Stomach (tissue), 9 donors: ENCODE data around the gene ATRNL1. TPM values are rescaled to one million over a fixed set of nuclear protein-coding genes. Genes with fewer than 3 reads are reported as not detected.

Experiments
- DNase-seq, 2 donors: peaks; one replicate each; pipeline versions ENCODE4 v3.0.0 to v3.0.0-alpha.2; 2013 to 2019
- H3K27ac ChIP-seq, 5 donors: fragments of 200-600 bp in 4 of 5; sonication (generic) in 4 of 5; one replicate each; pipeline ENCODE4 v1.5.1; 2013 to 2019; ENCODE audit warnings: mild to moderate bottlenecking in 1 of 5, moderate library complexity in 1 of 5
- H3K27me3 ChIP-seq, 3 donors: fragments of 200-600 bp; sonication (generic); one replicate each; pipeline ENCODE4 v1.5.1; 2017 to 2019; ENCODE audit warnings: mixed run types in 1 of 3
- H3K36me3 ChIP-seq, 4 donors: fragments of 200-600 bp; sonication (generic); 1 replicate in 3 of 4; 2 replicates in 1 of 4; pipeline ENCODE4 v1.5.1; 2016 to 2019
- H3K4me1 ChIP-seq, 4 donors: fragments of 200-600 bp; sonication (generic); one replicate each; pipeline ENCODE4 v1.5.1; 2016 to 2019
- H3K4me3 ChIP-seq, 4 donors: fragments of 200-600 bp; sonication (generic) in 3 of 4; one replicate each; pipeline ENCODE4 v1.5.1; 2016 to 2019; ENCODE audit warnings: mild to moderate bottlenecking in 1 of 4
- H3K9me3 ChIP-seq, 4 donors: fragments of 200-600 bp; sonication (generic); one replicate each; pipeline ENCODE4 v1.5.1; 2016 to 2019
- CTCF ChIP-seq, 7 experiments: fragments of 450-650 bp in 4 of 7; fragments of 200-600 bp in 3 of 7; sonication (generic) in 3 of 7; IDR thresholded peaks; one replicate each; pipeline ENCODE4 v1.5.1; 2016 to 2019; ENCODE audit warnings: antibody characterized with exemption in 7 of 7, control low read depth in 2 of 7, mild to moderate bottlenecking in 1 of 7
- EP300 ChIP-seq: sonication (generic); formaldehyde crosslinking; IDR thresholded peaks from one replicate; pipeline ENCODE4 v1.6.1; 2017; ENCODE audit warnings: antibody characterized with exemption
- POLR2A ChIP-seq, 4 donors: fragments of 450-650 bp; IDR thresholded peaks; one replicate each; pipeline ENCODE4 v1.6.1; 2016; ENCODE audit warnings: antibody characterized with exemption in 4 of 4, control low read depth in 2 of 4, mild to moderate bottlenecking in 1 of 4, moderate library complexity in 1 of 4
- POLR2AphosphoS5 ChIP-seq, 3 donors: sonication (generic); formaldehyde crosslinking; IDR thresholded peaks; one replicate each; pipeline ENCODE4 v1.6.1; 2016; ENCODE audit warnings: antibody characterized with exemption in 3 of 3
- WGBS, 5 donors: extraction: QIAGEN DNeasy Blood & Tissue Kit in 3 of 5; methylation state at CpG; one replicate each; pipeline versions ENCODE4 v1.1.5 to v1.1.7; 2013 to 2018; 5-methylcytosine and 5-hydroxymethylcytosine counted together
- intact Hi-C: fragments of 100-400 bp; cut with DNase I; formaldehyde crosslinking; loops from one replicate; pipeline ENCODE4 v1.15.1; 2023; ENCODE audit warnings: low total_unique reads
- polyA plus RNA-seq, 3 donors: library from polyadenylated mRNA; stranded (reverse); fragments of 200-250 nt; gene quantifications; one replicate each; pipeline ENCODE4 v1.2.3, GENCODE V29; 2013
- total RNA-seq, 5 donors: library from RNA; depleted of rRNA; stranded (reverse); fragments of >200 nt; gene quantifications; one replicate each; pipeline versions ENCODE4 v1.1.0 to v1.2.3, GENCODE V29; 2014 to 2016
- donor health status: healthy with polysubstance abuse.
- donor health status: Bipolar disorder and iron deficiency.
- donor health status: healthy.

The ATRNL1 gene
- total and polyA plus RNA-seq, 8 donors, result 0.12 to 50.7 (median 0.72) TPM; not detected in 1

DNA sequence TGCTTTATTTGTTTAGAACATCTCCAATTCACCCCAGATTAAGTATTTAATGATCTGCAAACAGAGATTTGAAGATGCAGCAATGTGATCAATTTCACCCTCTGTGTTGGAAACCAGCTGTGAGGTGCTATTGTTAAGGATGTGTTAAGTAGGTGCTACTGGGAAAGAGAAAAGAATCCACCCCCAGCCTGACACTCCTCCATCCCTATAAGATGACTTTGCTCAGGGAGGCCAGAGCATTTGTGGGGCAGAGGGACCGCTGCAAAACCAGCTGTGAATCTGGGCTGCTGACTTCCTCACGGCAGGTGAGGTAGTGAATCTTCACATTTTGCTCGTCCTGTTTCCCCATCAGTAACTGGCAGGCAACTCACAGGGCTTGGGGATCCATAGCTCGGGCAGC, 882.3 kb downstream of the ATRNL1 start:
- no peak for DNase-seq
- Histone ChIP-seq H3K36me3 (no peaks in the 10 kb centered on the region), H3K4me1 (peaks cover 0 to 3% (median 0%) of the 10 kb centered on the region in 4 donors), H3K9me3 (no peaks in the 10 kb centered on the region), H3K4me3 (no peak overlapping the region), H3K27me3 (no peaks in the 10 kb centered on the region), H3K27ac (no peak overlapping the region)
- WGBS, 5 donors, result 58 to 71% (median 60%) methylated on average over 4 of the region's 4 CpGs
- TF ChIP-seq POLR2A (IDR thresholded peaks at IDR 0.05), result no peak
- intact Hi-C loops, result no loop called here

DNA sequence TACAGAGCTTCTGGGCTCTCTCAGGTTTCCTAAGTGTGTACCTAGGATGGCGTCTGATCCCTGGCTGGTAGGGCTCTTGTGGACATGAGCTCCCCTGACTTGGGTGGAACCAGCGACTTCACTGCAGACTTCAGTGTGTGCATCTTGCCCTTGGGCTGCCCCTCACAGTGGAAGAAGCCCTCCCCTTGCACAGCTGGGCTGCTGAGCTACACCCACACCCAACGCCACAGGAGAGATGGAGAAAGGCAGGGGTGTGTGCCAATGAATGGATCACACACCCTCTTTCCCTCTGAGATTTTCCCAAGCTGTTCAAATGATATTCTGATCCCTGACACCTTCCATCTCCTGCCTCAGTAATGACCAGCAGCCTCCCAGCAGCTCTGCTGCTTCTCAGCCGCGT, 883.2 kb downstream of the ATRNL1 start:
- DNase-seq, result no peak
- 69 to 76% (median 74%) methylated on average over 5 of the region's 5 CpGs for WGBS, 5 donors
- Histone ChIP-seq H3K4me1 (peaks cover 0 to 8% (median 0%) of the 10 kb centered on the region in 4 donors), H3K36me3 (no peaks in the 10 kb centered on the region), H3K9me3 (no peaks in the 10 kb centered on the region), H3K4me3 (no peak overlapping the region), H3K27ac (no peak overlapping the region), H3K27me3 (no peaks in the 10 kb centered on the region)
- TF ChIP-seq EP300, result no peak
- TF ChIP-seq POLR2AphosphoS5 (IDR thresholded peaks at IDR 0.05), result no peak
- no peak for TF ChIP-seq POLR2A (IDR thresholded peaks at IDR 0.05)
- no peak for TF ChIP-seq CTCF (IDR thresholded peaks at IDR 0.05)
- intact Hi-C loops, result no loop called here

GRCh38 chr10:115977855-115978254, 884.7 kb downstream of the ATRNL1 start:
- 61 to 70% (median 68%) methylated on average over 3 of the region's 3 CpGs for WGBS, 5 donors
- intact Hi-C loops, result no loop called here

GRCh38 chr10:115979576-115979975, 886.4 kb downstream of the ATRNL1 start:
- WGBS, 5 donors, result 36 to 60% (median 43%) methylated on average over 1 of the region's 1 CpG
- no peak for DNase-seq
- no peak overlapping the region for H3K27ac ChIP-seq

More at GRCh38 chr10:115977855-115978254, 884.7 kb downstream of the ATRNL1 start:
- no peaks in the 10 kb centered on the region for H3K9me3 ChIP-seq
- no peak for DNase-seq
- H3K36me3 ChIP-seq, result no peaks in the 10 kb centered on the region
- TF ChIP-seq EP300 (no peak), CTCF (IDR thresholded peaks at IDR 0.05) (no peak), POLR2A (IDR thresholded peaks at IDR 0.05) (no peak), POLR2AphosphoS5 (IDR thresholded peaks at IDR 0.05) (no peak)
- no peak overlapping the region for H3K27ac ChIP-seq
- no peak overlapping the region for H3K4me3 ChIP-seq
- H3K4me1 ChIP-seq, result peaks cover 0 to 8% (median 0%) of the 10 kb centered on the region in 4 donors
- H3K27me3 ChIP-seq, result no peaks in the 10 kb centered on the region

More at GRCh38 chr10:115979576-115979975, 886.4 kb downstream of the ATRNL1 start:
- no peaks in the 10 kb centered on the region for H3K9me3 ChIP-seq
- intact Hi-C loops, result no loop called here
- no peak overlapping the region for H3K4me3 ChIP-seq
- no peaks in the 10 kb centered on the region for H3K27me3 ChIP-seq
- no peaks in the 10 kb centered on the region for H3K36me3 ChIP-seq
- no peak for TF ChIP-seq EP300
- no peak for TF ChIP-seq POLR2A (IDR thresholded peaks at IDR 0.05)
- TF ChIP-seq CTCF (IDR thresholded peaks at IDR 0.05), result no peak
- no peak for TF ChIP-seq POLR2AphosphoS5 (IDR thresholded peaks at IDR 0.05)
- peaks cover 0 to 8% (median 0%) of the 10 kb centered on the region in 4 donors for H3K4me1 ChIP-seq
